Measurements from ENCODE around the gene ASH1L. TPM values are rescaled to one million over a fixed set of nuclear protein-coding genes. Genes with fewer than 3 reads are reported as not detected.
A peak's percentile ranks its signal among the peaks of the same experiment; 100 is the strongest.

ASH1L gene
- total and polyA plus RNA-seq, 2 experiments from 2014 or later = 23.6 to 24.7 TPM

DNA sequence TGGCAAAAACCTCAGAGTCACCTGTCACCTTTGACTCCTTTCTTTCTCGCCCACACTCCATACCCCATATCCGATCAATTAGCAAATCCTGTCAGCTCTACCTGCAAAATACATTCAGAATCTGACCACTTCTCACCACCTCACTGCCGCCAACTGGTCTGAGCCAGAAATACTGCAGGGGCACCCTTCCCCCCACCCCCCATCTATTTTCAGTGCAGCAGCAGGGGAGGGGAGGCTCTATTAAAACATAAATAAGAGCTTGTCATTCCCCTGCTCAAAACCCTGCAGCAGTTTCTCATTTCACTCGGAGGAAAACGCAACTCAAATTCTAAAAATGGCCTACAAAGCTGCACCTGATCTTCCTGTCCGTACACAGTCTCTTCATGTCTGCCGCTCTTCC, 265.2 kb downstream of the ASH1L start (continued):
- TF ChIP-seq, protein P1, sequence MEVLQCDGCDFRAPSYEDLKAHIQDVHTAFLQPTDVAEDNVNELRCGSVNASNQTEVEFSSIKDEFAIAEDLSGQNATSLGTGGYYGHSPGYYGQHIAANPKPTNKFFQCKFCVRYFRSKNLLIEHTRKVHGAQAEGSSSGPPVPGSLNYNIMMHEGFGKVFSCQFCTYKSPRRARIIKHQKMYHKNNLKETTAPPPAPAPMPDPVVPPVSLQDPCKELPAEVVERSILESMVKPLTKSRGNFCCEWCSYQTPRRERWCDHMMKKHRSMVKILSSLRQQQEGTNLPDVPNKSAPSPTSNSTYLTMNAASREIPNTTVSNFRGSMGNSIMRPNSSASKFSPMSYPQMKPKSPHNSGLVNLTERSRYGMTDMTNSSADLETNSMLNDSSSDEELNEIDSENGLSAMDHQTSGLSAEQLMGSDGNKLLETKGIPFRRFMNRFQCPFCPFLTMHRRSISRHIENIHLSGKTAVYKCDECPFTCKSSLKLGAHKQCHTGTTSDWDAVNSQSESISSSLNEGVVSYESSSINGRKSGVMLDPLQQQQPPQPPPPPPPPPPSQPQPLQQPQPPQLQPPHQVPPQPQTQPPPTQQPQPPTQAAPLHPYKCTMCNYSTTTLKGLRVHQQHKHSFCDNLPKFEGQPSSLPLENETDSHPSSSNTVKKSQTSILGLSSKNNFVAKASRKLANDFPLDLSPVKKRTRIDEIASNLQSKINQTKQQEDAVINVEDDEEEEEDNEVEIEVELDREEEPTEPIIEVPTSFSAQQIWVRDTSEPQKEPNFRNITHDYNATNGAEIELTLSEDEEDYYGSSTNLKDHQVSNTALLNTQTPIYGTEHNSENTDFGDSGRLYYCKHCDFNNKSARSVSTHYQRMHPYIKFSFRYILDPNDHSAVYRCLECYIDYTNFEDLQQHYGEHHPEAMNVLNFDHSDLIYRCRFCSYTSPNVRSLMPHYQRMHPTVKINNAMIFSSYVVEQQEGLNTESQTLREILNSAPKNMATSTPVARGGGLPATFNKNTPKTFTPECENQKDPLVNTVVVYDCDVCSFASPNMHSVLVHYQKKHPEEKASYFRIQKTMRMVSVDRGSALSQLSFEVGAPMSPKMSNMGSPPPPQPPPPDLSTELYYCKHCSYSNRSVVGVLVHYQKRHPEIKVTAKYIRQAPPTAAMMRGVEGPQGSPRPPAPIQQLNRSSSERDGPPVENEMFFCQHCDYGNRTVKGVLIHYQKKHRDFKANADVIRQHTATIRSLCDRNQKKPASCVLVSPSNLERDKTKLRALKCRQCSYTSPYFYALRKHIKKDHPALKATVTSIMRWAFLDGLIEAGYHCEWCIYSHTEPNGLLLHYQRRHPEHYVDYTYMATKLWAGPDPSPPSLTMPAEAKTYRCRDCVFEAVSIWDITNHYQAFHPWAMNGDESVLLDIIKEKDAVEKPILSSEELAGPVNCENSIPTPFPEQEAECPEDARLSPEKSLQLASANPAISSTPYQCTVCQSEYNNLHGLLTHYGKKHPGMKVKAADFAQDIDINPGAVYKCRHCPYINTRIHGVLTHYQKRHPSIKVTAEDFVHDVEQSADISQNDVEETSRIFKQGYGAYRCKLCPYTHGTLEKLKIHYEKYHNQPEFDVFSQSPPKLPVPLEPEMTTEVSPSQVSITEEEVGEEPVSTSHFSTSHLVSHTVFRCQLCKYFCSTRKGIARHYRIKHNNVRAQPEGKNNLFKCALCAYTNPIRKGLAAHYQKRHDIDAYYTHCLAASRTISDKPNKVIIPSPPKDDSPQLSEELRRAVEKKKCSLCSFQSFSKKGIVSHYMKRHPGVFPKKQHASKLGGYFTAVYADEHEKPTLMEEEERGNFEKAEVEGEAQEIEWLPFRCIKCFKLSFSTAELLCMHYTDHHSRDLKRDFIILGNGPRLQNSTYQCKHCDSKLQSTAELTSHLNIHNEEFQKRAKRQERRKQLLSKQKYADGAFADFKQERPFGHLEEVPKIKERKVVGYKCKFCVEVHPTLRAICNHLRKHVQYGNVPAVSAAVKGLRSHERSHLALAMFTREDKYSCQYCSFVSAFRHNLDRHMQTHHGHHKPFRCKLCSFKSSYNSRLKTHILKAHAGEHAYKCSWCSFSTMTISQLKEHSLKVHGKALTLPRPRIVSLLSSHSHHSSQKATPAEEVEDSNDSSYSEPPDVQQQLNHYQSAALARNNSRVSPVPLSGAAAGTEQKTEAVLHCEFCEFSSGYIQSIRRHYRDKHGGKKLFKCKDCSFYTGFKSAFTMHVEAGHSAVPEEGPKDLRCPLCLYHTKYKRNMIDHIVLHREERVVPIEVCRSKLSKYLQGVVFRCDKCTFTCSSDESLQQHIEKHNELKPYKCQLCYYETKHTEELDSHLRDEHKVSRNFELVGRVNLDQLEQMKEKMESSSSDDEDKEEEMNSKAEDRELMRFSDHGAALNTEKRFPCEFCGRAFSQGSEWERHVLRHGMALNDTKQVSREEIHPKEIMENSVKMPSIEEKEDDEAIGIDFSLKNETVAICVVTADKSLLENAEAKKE (CRISPR knock-in tag; IDR thresholded peaks at IDR 0.05) = no peak
- TF ChIP-seq NANOG (IDR thresholded peaks at IDR 0.05; ENCODE audit: borderline replicate concordance) (no peak), CREB1 (CRISPR knock-in tag; IDR thresholded peaks at IDR 0.05; ENCODE audit: low read depth) (no peak)
- TF ChIP-seq, protein P2, sequence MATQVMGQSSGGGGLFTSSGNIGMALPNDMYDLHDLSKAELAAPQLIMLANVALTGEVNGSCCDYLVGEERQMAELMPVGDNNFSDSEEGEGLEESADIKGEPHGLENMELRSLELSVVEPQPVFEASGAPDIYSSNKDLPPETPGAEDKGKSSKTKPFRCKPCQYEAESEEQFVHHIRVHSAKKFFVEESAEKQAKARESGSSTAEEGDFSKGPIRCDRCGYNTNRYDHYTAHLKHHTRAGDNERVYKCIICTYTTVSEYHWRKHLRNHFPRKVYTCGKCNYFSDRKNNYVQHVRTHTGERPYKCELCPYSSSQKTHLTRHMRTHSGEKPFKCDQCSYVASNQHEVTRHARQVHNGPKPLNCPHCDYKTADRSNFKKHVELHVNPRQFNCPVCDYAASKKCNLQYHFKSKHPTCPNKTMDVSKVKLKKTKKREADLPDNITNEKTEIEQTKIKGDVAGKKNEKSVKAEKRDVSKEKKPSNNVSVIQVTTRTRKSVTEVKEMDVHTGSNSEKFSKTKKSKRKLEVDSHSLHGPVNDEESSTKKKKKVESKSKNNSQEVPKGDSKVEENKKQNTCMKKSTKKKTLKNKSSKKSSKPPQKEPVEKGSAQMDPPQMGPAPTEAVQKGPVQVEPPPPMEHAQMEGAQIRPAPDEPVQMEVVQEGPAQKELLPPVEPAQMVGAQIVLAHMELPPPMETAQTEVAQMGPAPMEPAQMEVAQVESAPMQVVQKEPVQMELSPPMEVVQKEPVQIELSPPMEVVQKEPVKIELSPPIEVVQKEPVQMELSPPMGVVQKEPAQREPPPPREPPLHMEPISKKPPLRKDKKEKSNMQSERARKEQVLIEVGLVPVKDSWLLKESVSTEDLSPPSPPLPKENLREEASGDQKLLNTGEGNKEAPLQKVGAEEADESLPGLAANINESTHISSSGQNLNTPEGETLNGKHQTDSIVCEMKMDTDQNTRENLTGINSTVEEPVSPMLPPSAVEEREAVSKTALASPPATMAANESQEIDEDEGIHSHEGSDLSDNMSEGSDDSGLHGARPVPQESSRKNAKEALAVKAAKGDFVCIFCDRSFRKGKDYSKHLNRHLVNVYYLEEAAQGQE (IDR thresholded peaks at IDR 0.05; ENCODE audit: unreplicated experiment) = no peak

- H3K27ac ChIP-seq (ENCODE audit: low read depth) = no peak overlapping the region
- H3K27me3 ChIP-seq (ENCODE audit: insufficient read depth) = peaks cover 33% of the 10 kb centered on the region
- H3K27me3 Mint-ChIP-seq (ENCODE audit: insufficient read depth, low read depth, poor library complexity) = peaks cover 31% of the 10 kb centered on the region
- H3K4me1 ChIP-seq (ENCODE audit: insufficient read depth) = peaks cover 17% of the 10 kb centered on the region
- H2AFZ ChIP-seq = no peak overlapping the region
- H3K79me2 ChIP-seq (replicated peaks; ENCODE audit: insufficient read depth) = no peaks in the 10 kb centered on the region
- H3K9me3 Mint-ChIP-seq = no peaks in the 10 kb centered on the region
- H3K4me2 ChIP-seq = no peak overlapping the region
- ATAC-seq (no peak), DNase-seq (ENCODE audit: low spot score) (no peak)
- H3K36me3 Mint-ChIP-seq (ENCODE audit: low read depth) = no peaks in the 10 kb centered on the region; the same call in 2 of the 3 replicates
- H4K20me1 ChIP-seq (replicated peaks; ENCODE audit: insufficient read depth) = no peaks in the 10 kb centered on the region
- no peaks in the 10 kb centered on the region for H3K9me2 ChIP-seq (ENCODE audit: insufficient read depth)
- H3F3A ChIP-seq (replicated peaks; ENCODE audit: low read depth) = 0 out of 2 replicates have a peak, but pooled peaks cover 11% of the 10 kb centered on the region
- H3K4me3 ChIP-seq = no peak overlapping the region
- no peaks in the 10 kb centered on the region for H3K36me3 ChIP-seq (ENCODE audit: insufficient read depth)
- peak overlapping the region; percentile 5; the same call in 1 of the 3 replicates for H3K4me3 Mint-ChIP-seq
- peaks cover 35% of the 10 kb centered on the region for H3K4me1 Mint-ChIP-seq
- no peak overlapping the region for H3K27ac Mint-ChIP-seq
- TF ChIP-seq, protein P2 (IDR thresholded peaks at IDR 0.05; ENCODE audit: unreplicated experiment) = no peak
- no peak for TF ChIP-seq POLR2AphosphoS5 (IDR thresholded peaks at IDR 0.05; ENCODE audit: low read depth)
- TF ChIP-seq ZNF114 (CRISPR knock-in tag; IDR thresholded peaks at IDR 0.05) = no peak
- TF ChIP-seq STAT1 (IDR thresholded peaks at IDR 0.05; ENCODE audit: unreplicated experiment) = no peak
- TF ChIP-seq ZNF331 (CRISPR knock-in tag; IDR thresholded peaks at IDR 0.05; ENCODE audit: low read depth) = no peak
- TF ChIP-seq JUNB (IDR thresholded peaks at IDR 0.05; ENCODE audit: unreplicated experiment) = no peak
These were observed 265.9 kb downstream of the ASH1L start for GRCh38 chr1:155296661-155297060.

All from GM23338 (cell line).